BE2C (cell line): ENCODE results near the gene THAP11.
A peak's percentile ranks its signal among the peaks of the same experiment; 100 is the strongest.

Source experiments
- DNase-seq: peaks from one replicate; pipeline ENCODE4 v3.0.0-alpha.2; 2020
- H3K27me3 ChIP-seq: fragments of 250-450 bp; sonication (Bioruptor Pico); 2 replicates; pipeline ENCODE4 v1.5.1; 2020; ENCODE audit warnings: mild to moderate bottlenecking
- H3K36me3 ChIP-seq: fragments of 250-450 bp; sonication (Bioruptor Pico); 2 replicates; pipeline ENCODE4 v1.5.1; 2020; ENCODE audit warnings: mild to moderate bottlenecking
- H3K4me1 ChIP-seq: fragments of 250-450 bp; sonication (Bioruptor Pico); 2 replicates; pipeline ENCODE4 v1.5.1; 2020
- H3K4me3 ChIP-seq: 2 replicates; pipeline ENCODE4 v1.5.1; 2011; ENCODE audit warnings: low read depth, low read length
- H3K9me3 ChIP-seq: fragments of 250-450 bp; sonication (Bioruptor Pico); 2 replicates; pipeline ENCODE4 v1.5.1; 2020
- TF ChIP-seq, protein P1 (sequence below): IDR thresholded peaks from 2 replicates; pipeline ENCODE4 v1.5.1; 2012; ENCODE audit warnings: mild to moderate bottlenecking, low read depth, low read length

The THAP11 gene

DNA sequence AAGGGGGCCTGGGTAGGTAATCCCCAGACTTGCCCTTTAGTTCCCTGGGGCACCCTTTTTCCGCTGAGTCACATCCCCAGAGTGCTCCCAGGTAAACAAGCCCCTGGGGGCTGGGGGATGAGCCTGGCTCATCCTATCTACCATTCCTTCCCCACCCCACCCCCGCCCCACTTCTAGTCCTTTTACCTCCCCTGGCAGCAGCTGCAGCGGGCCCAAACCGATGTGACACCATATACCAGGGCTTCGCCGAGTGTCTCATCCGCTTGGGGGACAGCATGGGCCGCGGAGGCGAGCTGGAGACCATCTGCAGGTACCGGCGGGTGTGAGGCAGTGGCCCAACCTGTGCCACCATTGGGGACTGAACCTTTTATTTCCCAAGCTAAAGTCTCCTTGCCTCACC lies 43.4 kb downstream of the THAP11 start:
- DNase-seq: no peak
- Histone ChIP-seq H3K36me3 (peaks cover 36% of the 10 kb centered on the region), H3K4me1 (peaks cover 7% of the 10 kb centered on the region), H3K4me3 (no peak overlapping the region), H3K9me3 (no peaks in the 10 kb centered on the region), H3K27me3 (no peaks in the 10 kb centered on the region)
- TF ChIP-seq, protein P1, sequence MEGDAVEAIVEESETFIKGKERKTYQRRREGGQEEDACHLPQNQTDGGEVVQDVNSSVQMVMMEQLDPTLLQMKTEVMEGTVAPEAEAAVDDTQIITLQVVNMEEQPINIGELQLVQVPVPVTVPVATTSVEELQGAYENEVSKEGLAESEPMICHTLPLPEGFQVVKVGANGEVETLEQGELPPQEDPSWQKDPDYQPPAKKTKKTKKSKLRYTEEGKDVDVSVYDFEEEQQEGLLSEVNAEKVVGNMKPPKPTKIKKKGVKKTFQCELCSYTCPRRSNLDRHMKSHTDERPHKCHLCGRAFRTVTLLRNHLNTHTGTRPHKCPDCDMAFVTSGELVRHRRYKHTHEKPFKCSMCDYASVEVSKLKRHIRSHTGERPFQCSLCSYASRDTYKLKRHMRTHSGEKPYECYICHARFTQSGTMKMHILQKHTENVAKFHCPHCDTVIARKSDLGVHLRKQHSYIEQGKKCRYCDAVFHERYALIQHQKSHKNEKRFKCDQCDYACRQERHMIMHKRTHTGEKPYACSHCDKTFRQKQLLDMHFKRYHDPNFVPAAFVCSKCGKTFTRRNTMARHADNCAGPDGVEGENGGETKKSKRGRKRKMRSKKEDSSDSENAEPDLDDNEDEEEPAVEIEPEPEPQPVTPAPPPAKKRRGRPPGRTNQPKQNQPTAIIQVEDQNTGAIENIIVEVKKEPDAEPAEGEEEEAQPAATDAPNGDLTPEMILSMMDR: no peak

DNA sequence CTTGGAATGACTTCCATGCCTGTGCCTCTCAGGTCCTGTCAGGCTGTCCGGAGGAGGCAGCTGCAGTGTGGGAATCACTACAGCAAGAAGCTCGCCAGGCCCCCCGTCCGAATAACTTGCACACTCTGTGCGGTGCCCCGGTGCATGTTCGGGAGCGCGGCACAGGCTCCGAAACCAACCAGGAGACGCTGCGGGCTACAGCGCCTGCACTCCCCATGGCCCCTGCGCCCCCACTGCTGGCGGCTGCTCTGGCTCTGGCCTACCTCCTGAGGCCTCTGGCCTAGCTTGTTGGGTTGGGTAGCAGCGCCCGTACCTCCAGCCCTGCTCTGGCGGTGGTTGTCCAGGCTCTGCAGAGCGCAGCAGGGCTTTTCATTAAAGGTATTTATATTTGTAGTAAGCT lies 43.9 kb downstream of the THAP11 start:
- TF ChIP-seq, protein P1: no peak
- peaks cover 7% of the 10 kb centered on the region for H3K4me1 ChIP-seq
- no peaks in the 10 kb centered on the region for H3K9me3 ChIP-seq
- DNase-seq: no peak
- no peaks in the 10 kb centered on the region for H3K27me3 ChIP-seq
- no peak overlapping the region for H3K4me3 ChIP-seq
- H3K36me3 ChIP-seq: peaks cover 32% of the 10 kb centered on the region

DNA sequence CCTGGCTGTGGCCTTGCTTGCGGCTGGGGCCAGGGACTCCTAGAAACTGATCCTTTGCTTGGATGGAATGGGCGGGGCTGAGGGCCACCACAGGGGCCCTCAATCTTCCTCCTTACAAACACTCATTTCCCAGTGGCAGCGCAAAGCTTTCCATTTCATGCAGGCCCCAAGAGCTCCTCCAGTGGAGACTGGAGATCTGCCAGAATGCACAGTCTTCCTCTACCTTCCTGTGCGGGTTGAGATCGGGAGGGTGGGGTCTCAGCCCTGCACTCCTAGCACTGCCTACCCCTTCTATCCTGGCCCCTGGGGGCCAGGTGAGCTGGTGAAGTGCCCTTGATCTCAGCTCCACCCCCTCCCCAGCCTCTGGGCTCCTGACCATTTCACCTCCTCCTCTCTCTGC lies 44.3 kb downstream of the THAP11 start:
- no peak for DNase-seq
- Histone ChIP-seq H3K36me3 (peaks cover 28% of the 10 kb centered on the region), H3K9me3 (no peaks in the 10 kb centered on the region), H3K27me3 (no peaks in the 10 kb centered on the region), H3K4me1 (peaks cover 7% of the 10 kb centered on the region), H3K4me3 (no peak overlapping the region)
- TF ChIP-seq, protein P1: no peak

DNA sequence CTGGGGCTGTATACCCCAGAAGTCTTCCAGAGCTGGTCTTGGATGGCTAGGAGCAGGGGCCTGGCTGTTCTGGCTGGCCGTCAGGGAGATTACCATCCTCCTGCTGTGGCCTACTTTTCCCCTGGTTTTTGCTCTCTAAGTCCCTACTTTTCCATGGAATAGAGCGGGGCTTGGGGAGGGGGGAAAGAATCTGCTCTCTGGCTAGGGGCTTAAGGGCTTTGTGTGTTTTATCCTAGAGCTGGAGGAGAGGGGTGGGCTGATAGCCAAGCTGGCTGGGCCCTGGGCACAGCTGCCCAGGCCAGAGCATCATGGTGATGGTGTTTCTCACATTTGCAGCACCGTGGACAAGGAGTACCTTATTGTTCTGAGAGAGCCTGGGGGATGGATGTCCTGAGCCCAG lies 46.2 kb downstream of the THAP11 start:
- H3K4me3 ChIP-seq: no peak overlapping the region
- H3K4me1 ChIP-seq: peaks cover 7% of the 10 kb centered on the region
- no peak for DNase-seq
- H3K36me3 ChIP-seq: peaks cover 9% of the 10 kb centered on the region
- TF ChIP-seq, protein P1: no peak
- no peaks in the 10 kb centered on the region for H3K9me3 ChIP-seq
- no peaks in the 10 kb centered on the region for H3K27me3 ChIP-seq

DNA sequence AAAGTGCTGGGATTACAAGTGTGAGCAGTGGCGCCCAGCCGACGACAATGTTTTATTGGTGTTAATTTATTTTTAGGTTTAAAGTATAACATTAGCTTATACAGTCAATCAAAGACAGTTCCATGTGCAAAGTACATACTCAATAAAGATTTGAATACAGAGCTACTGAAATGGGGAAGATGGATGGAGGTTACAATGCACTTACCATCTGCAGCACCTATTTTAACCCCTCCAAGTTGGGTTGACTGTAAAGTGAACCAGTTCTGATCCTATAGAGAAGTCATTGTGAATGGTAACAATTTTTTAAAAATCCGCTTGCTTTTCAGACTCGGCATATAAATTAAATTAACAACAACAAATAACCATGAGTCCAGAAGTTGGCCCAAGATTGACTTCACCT lies 50.3 kb downstream of the THAP11 start:
- DNase-seq: no peak
- H3K27me3 ChIP-seq: no peaks in the 10 kb centered on the region
- H3K4me1 ChIP-seq: no peaks in the 10 kb centered on the region
- no peaks in the 10 kb centered on the region for H3K9me3 ChIP-seq
- H3K36me3 ChIP-seq: no peaks in the 10 kb centered on the region; the same call in 1 of the 2 replicates
- peak overlapping the region; percentile 61 for H3K4me3 ChIP-seq
- TF ChIP-seq, protein P1: no peak

DNA sequence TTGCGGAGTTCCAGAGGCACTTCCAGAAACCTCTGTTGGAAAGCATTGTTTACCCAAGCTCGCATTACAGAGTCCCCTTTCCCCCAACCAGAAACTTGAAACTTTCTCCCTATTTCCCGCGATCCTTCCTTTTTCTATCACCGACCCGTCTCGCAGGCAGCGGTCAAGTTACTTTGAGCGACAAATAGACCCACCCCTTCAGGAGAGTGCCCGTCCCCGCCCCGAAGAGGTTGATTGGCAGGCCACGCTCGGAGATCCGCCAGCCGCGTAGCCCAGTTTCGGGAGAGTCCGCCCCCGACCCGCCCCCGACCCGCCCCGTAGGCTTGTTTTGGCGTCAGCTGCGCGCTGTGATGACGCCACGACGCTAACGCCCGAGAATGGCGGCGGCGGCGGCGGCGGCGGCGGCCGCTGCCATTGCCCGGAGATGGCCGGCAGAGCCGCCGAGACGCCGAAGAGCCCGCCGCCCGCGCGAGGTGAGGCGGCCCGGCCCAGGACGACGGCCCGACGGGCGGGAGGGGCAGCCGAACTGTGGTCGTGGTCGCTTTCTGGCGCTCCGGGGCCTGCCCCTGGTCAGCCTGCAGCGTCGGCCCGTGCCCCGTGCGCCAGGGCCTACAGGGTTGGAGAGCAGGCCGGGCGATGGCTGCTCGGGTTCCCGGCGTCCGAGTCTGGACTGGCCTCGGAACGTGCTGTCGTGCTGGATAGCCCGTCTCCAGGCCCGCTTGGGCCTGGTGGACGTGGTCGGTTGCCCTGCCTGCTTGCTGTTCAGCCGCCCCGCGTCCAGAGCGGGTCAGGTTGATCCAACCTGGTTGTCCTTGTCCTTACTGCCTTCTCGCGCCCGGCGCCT lies 51.0 kb downstream of the THAP11 start, which contains the start of gene PSKH1:
Gene PSKH1 (plus strand): TSS at position 356 of the 844 bp plus-strand sequence. CDS start 15,496 bp downstream, outside the sequence.
- no peaks in the 10 kb centered on the region; the same call in 1 of the 2 replicates for H3K36me3 ChIP-seq
- TF ChIP-seq, protein P1: no peak
- H3K9me3 ChIP-seq: no peaks in the 10 kb centered on the region
- peak within 1 kb of the TSS; percentile 83 for H3K4me3 ChIP-seq
- no peaks in the 10 kb centered on the region for H3K27me3 ChIP-seq
- DNase-seq: peak; percentile 97
- no peaks in the 10 kb centered on the region for H3K4me1 ChIP-seq
